GM12891 (cell line): Measurements from ENCODE around the gene PWP2.
"Not testable (repeated sequence)": the region's sequence is repeated elsewhere in the genome, so short reads cannot be mapped to it uniquely, and the experiment has no call there.

Experiments used
- POLR2A ChIP-seq: IDR thresholded peaks from 2 replicates; pipeline ENCODE4 v1.6.1; 2011; ENCODE audit warnings: low read depth, low read length, control low read depth
- POLR2AphosphoS5 ChIP-seq: IDR thresholded peaks from 2 replicates; pipeline ENCODE4 v1.6.1; 2011; ENCODE audit warnings: low read depth, low read length, control low read depth

GRCh38 chr21:44172741-44173140, 65.5 kb downstream of the PWP2 start:
- not testable (repeated sequence) for TF ChIP-seq POLR2AphosphoS5, POLR2A
